Keratinocyte (primary cell): ENCODE results near the gene HYAL3. TPM values are rescaled to one million over a fixed set of nuclear protein-coding genes. Genes with fewer than 3 reads are reported as not detected.

ENCODE experiments used
- DNase-seq: peaks from one replicate; pipeline ENCODE4 v3.0.0-alpha.2; 2011; ENCODE audit warnings: low read depth, missing footprints, low spot score
- FAIRE-seq: peaks from 2 replicates; lab custom pipeline; 2011; peaks lifted over from hg19 to GRCh38; lab: Jason Lieb, UNC
- H2AFZ ChIP-seq: 2 replicates; pipeline ENCODE4 v1.6.0; 2012; ENCODE audit warnings: low read length, control low read depth, inconsistent platforms; ENCODE audit not compliant: control insufficient read depth
- H3K27ac ChIP-seq: 2 replicates; pipeline ENCODE4 v1.5.1; 2011; ENCODE audit warnings: low read length; ENCODE audit not compliant: control insufficient read depth, insufficient read depth
- H3K27me3 ChIP-seq: 3 replicates; pipeline ENCODE4 v1.6.0; 2011; ENCODE audit warnings: low read length; ENCODE audit not compliant: control insufficient read depth, insufficient read depth; ENCODE audit errors: extremely low read depth
- H3K36me3 ChIP-seq, 2 experiments: 2 replicates in 1 of 2; 3 replicates in 1 of 2; pipeline ENCODE4 v1.5.1; 2011; ENCODE audit warnings: low read length in 2 of 2, mild to moderate bottlenecking in 1 of 2; ENCODE audit not compliant: control insufficient read depth in 2 of 2, insufficient read depth in 2 of 2; ENCODE audit errors: extremely low read depth in 1 of 2
- H3K4me1 ChIP-seq: 3 replicates; pipeline ENCODE4 v1.5.1; 2011; ENCODE audit warnings: low read length; ENCODE audit not compliant: control insufficient read depth, insufficient read depth; ENCODE audit errors: extremely low read depth
- H3K4me2 ChIP-seq: 3 replicates; pipeline ENCODE4 v1.6.0; 2011; ENCODE audit warnings: low read depth, low read length; ENCODE audit not compliant: control insufficient read depth, insufficient read depth; ENCODE audit errors: extremely low read depth
- H3K4me3 ChIP-seq, 3 experiments: fragments of 200-600 bp in 1 of 3; sonication (generic) in 1 of 3; 2 replicates in 2 of 3; 3 replicates in 1 of 3; pipeline ENCODE4 v1.5.1; 2011 to 2016; ENCODE audit warnings: low read length in 3 of 3, mild to moderate bottlenecking in 3 of 3, control low read depth in 2 of 3, inconsistent platforms in 1 of 3, low read depth in 1 of 3, mixed read lengths in 1 of 3, mixed run types in 1 of 3, moderate library complexity in 1 of 3; ENCODE audit not compliant: control insufficient read depth in 2 of 3, insufficient read depth in 2 of 3; ENCODE audit errors: extremely low read depth in 1 of 3
- H3K79me2 ChIP-seq: 2 replicates; pipeline ENCODE4 v1.6.0; 2012; ENCODE audit warnings: low read length; ENCODE audit not compliant: control insufficient read depth, insufficient read depth
- H3K9ac ChIP-seq: 3 replicates; pipeline ENCODE4 v1.6.0; 2011; ENCODE audit warnings: low read length; ENCODE audit not compliant: control insufficient read depth, insufficient read depth; ENCODE audit errors: extremely low read depth
- H3K9me1 ChIP-seq: 3 replicates; pipeline ENCODE4 v1.6.0; 2011; ENCODE audit warnings: low read length; ENCODE audit not compliant: control insufficient read depth, insufficient read depth; ENCODE audit errors: extremely low read depth
- H3K9me3 ChIP-seq: 2 replicates; pipeline ENCODE4 v1.5.1; 2012; ENCODE audit warnings: low read depth, low read length; ENCODE audit not compliant: control insufficient read depth
- H4K20me1 ChIP-seq: 3 replicates; pipeline ENCODE4 v1.6.0; 2011; ENCODE audit warnings: low read length; ENCODE audit not compliant: control insufficient read depth, insufficient read depth; ENCODE audit errors: extremely low read depth
- EZH2 ChIP-seq: IDR thresholded peaks from one replicate; pipeline ENCODE4 v1.6.1; 2012; ENCODE audit warnings: inconsistent platforms, mild to moderate bottlenecking, low read length, moderate library complexity
- dilution Hi-C: fragments of 300-500 bp; cut with MboI; formaldehyde crosslinking; loops from one replicate; pipeline ENCODE4 v1.7.0; 2020; ENCODE audit warnings: low sequenced_read_pairs; ENCODE audit not compliant: extremely low pct_ligation_motif_present
- polyA plus RNA-seq, 5 experiments: library from polyadenylated mRNA; depleted of rRNA in 3 of 5; stranded (reverse) in 3 of 5; stranded (forward) in 1 of 5; unstranded in 1 of 5; fragments of >200 nt; gene quantifications; 1 replicate in 1 of 5; 2 replicates in 3 of 5; 3 replicates in 1 of 5; pipeline versions ENCODE4 v1.2.1 to v1.2.3, GENCODE V29; 2011 to 2012; ENCODE audit warnings: missing spikeins in 2 of 5, low read depth in 1 of 5, low replicate concordance in 1 of 5
- TF ChIP-seq, protein P1 (sequence below), 3 experiments: IDR thresholded peaks in 1 of 3; conservative IDR thresholded peaks in 1 of 3; optimal IDR thresholded peaks in 1 of 3; 2 replicates in 2 of 3; 3 replicates in 1 of 3; pipeline versions ENCODE3 to v1.5.1; 2011; ENCODE audit warnings: low read length in 3 of 3, mild to moderate bottlenecking in 3 of 3, moderate library complexity in 2 of 3, control low read depth in 1 of 3, inconsistent platforms in 1 of 3; ENCODE audit not compliant: insufficient read depth in 2 of 3; ENCODE audit errors: extremely low read depth in 1 of 3

Gene HYAL3
- polyA plus RNA-seq, 1 donor (not counting 4 experiments of a cell fraction or from before 2014, with no cell fraction given), result 6.6 TPM

GRCh38 chr3:50289130-50289529 is 10.1 kb downstream of the HYAL3 start:
- H3K9ac ChIP-seq, result no peak overlapping the region
- no peak for DNase-seq
- H3K27me3 ChIP-seq, result no peaks in the 10 kb centered on the region
- H3K27ac ChIP-seq, result no peak overlapping the region
- no peaks in the 10 kb centered on the region for H3K9me1 ChIP-seq
- TF ChIP-seq, protein P1, sequence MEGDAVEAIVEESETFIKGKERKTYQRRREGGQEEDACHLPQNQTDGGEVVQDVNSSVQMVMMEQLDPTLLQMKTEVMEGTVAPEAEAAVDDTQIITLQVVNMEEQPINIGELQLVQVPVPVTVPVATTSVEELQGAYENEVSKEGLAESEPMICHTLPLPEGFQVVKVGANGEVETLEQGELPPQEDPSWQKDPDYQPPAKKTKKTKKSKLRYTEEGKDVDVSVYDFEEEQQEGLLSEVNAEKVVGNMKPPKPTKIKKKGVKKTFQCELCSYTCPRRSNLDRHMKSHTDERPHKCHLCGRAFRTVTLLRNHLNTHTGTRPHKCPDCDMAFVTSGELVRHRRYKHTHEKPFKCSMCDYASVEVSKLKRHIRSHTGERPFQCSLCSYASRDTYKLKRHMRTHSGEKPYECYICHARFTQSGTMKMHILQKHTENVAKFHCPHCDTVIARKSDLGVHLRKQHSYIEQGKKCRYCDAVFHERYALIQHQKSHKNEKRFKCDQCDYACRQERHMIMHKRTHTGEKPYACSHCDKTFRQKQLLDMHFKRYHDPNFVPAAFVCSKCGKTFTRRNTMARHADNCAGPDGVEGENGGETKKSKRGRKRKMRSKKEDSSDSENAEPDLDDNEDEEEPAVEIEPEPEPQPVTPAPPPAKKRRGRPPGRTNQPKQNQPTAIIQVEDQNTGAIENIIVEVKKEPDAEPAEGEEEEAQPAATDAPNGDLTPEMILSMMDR (optimal IDR thresholded peaks at IDR 0.05 in 1 of 3, IDR thresholded peaks at IDR 0.05 in 1 of 3, conservative IDR thresholded peaks at IDR 0.05 in 1 of 3; ENCODE audit: extremely low read depth in 1 of 3, insufficient read depth in 2 of 3, low read length in 3 of 3), result no peak
- no peak for TF ChIP-seq EZH2
- no peak overlapping the region for H3K4me2 ChIP-seq
- H3K4me1 ChIP-seq, result peaks cover 12% of the 10 kb centered on the region
- dilution Hi-C loops, result no loop called here
- no peak for FAIRE-seq
- H3K79me2 ChIP-seq, result peaks cover 29% of the 10 kb centered on the region
- H3K36me3 ChIP-seq, result peaks cover 42% of the 10 kb centered on the region in 2 experiments
- H3K4me3 ChIP-seq, result no peak overlapping the region
- no peak overlapping the region for H2AFZ ChIP-seq
- H3K9me3 ChIP-seq, result no peaks in the 10 kb centered on the region
- H4K20me1 ChIP-seq, result no peaks in the 10 kb centered on the region

- Histone ChIP-seq H3K36me3 (peaks cover 42% of the 10 kb centered on the region in 2 experiments), H3K27me3 (no peaks in the 10 kb centered on the region), H3K4me3 (no peak overlapping the region), H3K9me3 (no peaks in the 10 kb centered on the region), H2AFZ (no peak overlapping the region), H3K9me1 (no peaks in the 10 kb centered on the region), H3K9ac (no peak overlapping the region), H3K4me1 (peaks cover 12% of the 10 kb centered on the region), H4K20me1 (no peaks in the 10 kb centered on the region), H3K4me2 (no peak overlapping the region), H3K27ac (no peak overlapping the region), H3K79me2 (peaks cover 29% of the 10 kb centered on the region)
- DNase-seq (no peak), FAIRE-seq (no peak)
- dilution Hi-C loops, result no loop called here
- TF ChIP-seq, protein P1 (optimal IDR thresholded peaks at IDR 0.05 in 1 of 3, IDR thresholded peaks at IDR 0.05 in 1 of 3, conservative IDR thresholded peaks at IDR 0.05 in 1 of 3; ENCODE audit: extremely low read depth in 1 of 3, insufficient read depth in 2 of 3, low read length in 3 of 3), result no peak
- no peak for TF ChIP-seq EZH2
Observed at GRCh38 chr3:50288387-50289007, 10.7 kb downstream of the HYAL3 start.
